Astrocyte (in vitro differentiated cells and primary cell): ENCODE measurements around the gene PDGFRB.

Experiments used
- EZH2 ChIP-seq: IDR thresholded peaks from 2 replicates; pipeline ENCODE4 v1.6.1; 2012; ENCODE audit warnings: mild to moderate bottlenecking, low read length, inconsistent platforms; ENCODE audit not compliant: insufficient read depth
- TF ChIP-seq, protein P1 (sequence below): IDR thresholded peaks from 2 replicates; pipeline ENCODE4 v1.5.1; 2011; ENCODE audit warnings: low read depth, mild to moderate bottlenecking, inconsistent platforms, low read length, moderate library complexity; ENCODE audit not compliant: insufficient read depth

DNA sequence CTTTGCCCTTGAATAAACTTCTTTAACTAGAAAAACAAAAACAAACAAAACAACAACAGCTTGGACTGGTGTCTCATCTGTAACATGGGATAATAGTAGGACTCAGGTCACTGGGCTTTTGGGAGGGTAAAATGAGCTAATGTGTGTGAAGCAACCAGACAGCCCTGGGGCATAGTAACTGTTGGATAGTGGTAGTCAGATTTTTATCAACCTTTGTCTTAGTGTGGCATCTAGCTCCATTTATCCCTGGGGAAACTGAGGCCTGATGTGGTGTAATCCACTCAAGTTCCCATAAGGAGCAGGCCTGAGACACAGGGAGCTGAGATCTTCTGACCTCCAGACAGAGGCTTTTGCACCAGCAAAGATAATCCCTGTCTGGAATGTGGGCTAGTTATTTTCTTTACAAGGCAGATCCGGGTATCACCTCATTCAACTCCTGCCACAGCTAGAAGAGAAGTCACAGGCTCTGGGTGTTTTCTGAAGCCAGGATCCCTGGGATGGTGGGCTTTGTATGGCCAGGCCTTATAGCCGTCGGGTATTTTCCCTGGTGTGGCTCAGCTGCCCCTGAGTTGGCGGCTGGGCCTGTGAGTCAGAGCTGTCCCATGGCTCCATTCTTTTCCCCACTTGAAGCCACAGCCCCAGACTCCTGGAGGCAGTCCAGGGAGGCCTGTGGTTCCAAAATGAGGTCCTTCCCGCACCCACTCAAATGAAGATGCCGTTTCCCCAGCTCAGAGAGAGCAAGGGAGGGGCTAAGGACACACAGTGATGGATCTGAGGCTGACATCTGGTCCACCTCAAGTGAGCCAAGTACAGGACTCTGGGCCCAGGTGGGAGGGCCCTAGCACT lies 43.2 kb downstream of the PDGFRB start:
- TF ChIP-seq, protein P1, sequence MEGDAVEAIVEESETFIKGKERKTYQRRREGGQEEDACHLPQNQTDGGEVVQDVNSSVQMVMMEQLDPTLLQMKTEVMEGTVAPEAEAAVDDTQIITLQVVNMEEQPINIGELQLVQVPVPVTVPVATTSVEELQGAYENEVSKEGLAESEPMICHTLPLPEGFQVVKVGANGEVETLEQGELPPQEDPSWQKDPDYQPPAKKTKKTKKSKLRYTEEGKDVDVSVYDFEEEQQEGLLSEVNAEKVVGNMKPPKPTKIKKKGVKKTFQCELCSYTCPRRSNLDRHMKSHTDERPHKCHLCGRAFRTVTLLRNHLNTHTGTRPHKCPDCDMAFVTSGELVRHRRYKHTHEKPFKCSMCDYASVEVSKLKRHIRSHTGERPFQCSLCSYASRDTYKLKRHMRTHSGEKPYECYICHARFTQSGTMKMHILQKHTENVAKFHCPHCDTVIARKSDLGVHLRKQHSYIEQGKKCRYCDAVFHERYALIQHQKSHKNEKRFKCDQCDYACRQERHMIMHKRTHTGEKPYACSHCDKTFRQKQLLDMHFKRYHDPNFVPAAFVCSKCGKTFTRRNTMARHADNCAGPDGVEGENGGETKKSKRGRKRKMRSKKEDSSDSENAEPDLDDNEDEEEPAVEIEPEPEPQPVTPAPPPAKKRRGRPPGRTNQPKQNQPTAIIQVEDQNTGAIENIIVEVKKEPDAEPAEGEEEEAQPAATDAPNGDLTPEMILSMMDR, result no peak
- TF ChIP-seq EZH2, result no peak
